OCI-M2 (cell line): ENCODE results near the gene LRTM1.

ENCODE experiments used
- DNase-seq: peaks from one replicate; lab custom pipeline; 2025; ENCODE audit not compliant: unreplicated experiment; lab: John Stamatoyannopoulos, UW

Gene LRTM1

GRCh38 chr3:54940971-54941370, 13.1 kb upstream of the LRTM1 start:
- no peak for DNase-seq

- DNase-seq, result no peak
Measured at GRCh38 chr3:54939557-54940300, 11.9 kb upstream of the LRTM1 start.

- no peak for DNase-seq
Measured at GRCh38 chr3:54936561-54936960, 8.7 kb upstream of the LRTM1 start.

GRCh38 chr3:54935869-54936268, 8.0 kb upstream of the LRTM1 start:
- DNase-seq, result no peak

DNA sequence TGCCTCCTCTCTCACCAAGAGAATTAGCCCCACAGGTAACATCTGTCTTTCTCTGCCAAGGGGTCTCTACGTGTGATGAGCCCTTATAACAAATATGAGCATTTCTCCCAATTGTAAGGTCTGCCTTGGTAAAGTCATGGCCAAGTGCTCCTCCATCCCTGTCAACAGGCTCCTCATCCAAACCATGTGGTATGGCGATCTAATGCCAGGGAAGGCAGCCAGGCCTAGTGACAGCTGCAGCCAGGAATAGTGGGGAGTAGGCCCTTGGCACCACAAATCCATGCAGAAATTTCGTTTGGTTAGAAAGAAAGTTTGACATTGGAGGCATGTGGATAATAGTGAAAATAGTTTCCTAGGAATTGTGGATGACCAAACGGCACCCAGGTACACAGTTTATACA, 4.7 kb upstream of the LRTM1 start:
- no peak for DNase-seq

- DNase-seq, result no peak
Measured at GRCh38 chr3:54931182-54931581, 3.3 kb upstream of the LRTM1 start.

- DNase-seq, result no peak
Measured at GRCh38 chr3:54918516-54918915, 9.3 kb downstream of the LRTM1 start.

DNA sequence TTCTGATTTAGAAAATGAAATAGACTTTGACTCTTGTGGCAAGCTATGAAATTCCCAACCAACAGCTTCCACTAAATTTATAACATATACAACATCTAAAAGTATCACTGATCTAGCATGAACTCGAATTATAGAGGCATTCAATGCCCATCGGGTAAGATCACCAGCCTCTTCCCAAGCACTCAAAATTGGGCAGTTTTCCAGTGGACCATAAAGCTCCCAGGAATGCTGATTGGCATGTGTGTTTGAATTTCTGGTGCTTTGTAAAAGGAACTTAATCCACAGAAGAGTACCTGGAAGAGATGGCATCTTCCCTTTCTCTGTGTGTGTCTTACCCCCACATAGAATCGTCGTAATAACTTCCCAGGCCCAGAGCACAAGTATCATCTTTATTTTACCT, 10.0 kb downstream of the LRTM1 start:
- no peak for DNase-seq

DNA sequence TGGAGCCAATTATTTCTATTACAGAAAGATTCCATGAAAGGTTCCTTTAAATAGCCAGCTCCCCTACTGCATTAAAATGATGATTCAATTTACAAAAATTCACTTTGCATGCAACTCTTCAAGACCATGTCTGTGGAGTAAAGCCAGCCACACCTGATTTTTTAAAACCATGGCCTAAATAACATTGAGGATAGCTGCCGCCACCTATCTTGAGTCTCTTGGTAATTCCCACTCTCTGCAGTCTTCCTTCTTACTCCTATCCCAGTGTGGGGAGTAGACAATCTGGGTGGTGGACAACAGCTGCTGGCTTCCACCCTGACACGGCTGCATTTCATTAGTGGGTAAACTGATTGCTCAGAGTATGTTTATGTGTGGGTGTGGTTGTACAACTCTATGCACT, 10.7 kb downstream of the LRTM1 start:
- DNase-seq, result no peak

GRCh38 chr3:54916732-54917131, 11.1 kb downstream of the LRTM1 start:
- DNase-seq, result no peak

DNA sequence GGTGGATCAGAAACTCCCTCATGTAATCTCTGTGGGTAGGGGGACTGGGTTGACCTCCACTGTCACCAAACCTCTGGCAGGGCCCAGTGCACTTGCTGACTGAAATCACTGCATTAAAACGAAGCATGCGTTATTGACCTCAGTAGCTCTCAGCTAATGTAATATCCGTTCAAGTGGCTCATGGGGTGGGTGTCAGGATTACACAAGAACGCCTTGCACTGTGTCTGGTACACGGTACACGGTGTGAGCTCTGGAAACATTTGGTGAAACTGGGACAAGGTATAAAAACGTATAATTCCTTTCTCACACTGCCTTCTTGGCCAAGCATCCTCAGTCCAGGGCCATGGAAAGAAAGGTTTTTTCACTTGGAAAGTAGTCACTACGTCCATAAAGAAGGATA, 11.9 kb downstream of the LRTM1 start:
- no peak for DNase-seq

GRCh38 chr3:54915181-54915580, 12.7 kb downstream of the LRTM1 start:
- DNase-seq, result no peak

DNA sequence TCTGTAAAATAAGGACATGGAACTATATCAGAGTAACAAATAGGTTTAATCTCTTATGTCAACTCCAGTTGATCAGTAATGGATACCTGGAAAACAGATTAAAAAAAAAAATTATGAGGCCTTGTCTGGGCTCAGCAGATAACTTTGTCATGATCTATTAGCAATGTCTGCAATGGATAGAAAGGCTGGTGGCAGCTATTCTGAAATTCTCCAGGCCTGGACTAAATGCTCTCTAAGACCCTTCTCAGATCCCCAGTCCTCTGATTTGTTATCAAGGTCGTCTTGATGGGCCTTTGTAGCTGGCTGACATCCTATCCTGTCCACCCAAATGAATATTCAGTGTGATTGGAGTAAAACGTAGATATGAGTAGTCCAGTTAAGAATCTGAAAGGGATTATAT, 13.7 kb downstream of the LRTM1 start:
- DNase-seq, result no peak

GRCh38 chr3:54909191-54909590, 18.7 kb downstream of the LRTM1 start:
- no peak for DNase-seq

DNA sequence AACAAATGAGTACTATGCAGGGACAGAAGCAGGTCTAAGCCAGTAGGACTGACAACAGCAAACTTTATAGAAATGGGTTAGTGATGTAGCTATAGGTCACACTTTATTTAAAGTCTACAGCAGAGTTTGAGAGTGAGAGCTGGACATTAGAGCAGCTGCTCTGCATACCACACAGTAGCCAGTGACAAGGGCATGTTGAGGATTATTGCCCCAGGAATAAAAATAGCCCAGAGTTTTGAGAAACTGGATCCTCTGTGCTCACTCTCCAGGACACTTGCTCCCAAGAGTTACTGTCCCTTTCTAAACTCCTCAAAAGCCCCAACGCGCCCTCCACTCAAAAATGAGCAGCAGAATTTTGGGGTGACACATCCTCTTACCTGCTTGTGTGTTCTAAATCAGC, 21.1 kb downstream of the LRTM1 start:
- no peak for DNase-seq

DNA sequence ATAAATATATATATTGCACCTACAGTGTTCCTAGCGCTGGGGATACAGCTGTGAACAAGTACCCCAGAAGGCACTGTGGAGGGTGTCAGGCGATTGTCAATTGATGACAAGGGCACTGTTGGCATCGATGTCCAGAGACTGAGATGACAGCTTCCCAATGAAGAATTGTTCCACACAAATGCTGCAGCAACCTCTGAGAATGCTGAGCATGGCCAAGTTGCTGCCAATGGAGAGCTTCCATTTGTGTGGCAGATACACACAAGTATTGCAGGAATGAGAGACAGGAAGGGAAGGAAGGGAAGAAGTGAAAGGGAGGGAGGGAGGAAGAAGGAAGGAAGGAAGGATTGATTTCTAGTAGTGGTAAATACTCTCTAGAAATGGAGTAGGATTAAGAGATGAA, 21.9 kb downstream of the LRTM1 start:
- no peak for DNase-seq

GRCh38 chr3:54905261-54905888, 22.5 kb downstream of the LRTM1 start:
- no peak for DNase-seq

DNA sequence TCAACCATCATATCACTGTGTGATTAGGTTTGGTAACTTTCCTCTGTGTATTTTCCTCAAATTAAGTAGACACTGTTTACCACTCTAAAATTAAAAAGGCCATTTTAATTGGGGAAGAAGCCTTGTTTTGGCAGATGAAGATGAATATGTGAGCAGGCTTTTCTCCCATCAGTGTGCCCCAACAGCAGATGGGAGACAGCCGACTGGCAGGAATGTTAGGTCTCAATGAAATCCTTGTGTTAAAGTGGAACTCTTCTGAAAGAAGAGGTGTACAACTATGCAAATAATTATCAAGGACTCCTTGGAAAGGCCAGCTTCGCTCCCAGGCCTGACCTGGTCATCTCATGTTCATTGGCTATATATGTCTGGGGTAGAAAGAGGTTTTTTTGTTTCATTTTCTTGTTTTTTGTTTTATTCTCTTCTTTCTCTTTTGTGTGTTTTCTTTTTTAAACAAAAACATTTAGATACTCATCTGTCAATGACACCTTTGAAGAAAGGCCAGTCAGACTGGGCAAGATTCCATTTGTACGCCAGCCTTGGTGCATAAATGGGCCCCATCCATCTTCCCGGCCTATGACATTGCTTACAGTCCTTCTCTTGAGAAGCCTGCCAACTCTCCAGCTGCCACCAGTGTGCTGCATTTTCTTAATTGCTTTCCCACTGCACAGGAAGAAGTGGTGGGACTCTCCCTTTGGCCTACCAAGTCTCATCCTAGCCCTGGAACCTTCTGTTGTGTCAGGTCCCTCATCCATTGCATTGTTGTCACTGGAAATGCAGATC, 25.8 kb downstream of the LRTM1 start:
- no peak for DNase-seq

DNA sequence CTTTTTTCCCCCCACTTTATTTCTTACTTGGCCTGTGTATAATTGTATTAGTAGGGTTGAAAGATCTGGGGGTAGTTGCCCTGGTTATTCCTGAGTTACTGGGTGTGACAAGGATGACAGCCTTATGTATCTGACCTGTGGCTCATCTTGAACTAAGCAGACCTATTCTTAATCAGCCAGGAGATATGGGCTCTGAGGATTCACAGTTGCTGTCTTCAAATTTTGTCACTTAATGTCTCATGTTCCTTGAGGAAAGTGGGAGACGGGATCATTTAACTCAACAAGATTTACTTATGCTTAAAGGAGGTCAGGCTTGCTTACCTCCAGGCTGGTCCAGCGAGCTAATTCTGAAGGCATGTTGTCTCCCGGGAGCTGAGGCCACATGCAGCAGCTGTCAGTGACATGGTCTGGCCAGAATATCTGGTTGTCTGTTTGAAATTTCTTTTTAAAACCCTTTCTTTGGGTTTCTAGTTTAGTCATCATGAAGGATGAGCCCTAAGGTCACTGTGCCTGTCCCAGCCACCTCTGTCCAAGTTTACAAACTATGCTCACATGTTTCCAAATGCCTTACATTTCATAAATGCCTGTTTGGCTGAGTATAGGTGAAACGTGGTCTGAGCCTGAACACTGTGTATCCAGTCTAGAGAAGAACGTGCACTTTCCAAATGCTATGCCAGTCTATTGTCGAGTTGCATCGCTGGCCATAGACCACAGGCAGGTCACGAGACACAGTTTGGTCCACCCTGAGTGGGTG, 26.8 kb downstream of the LRTM1 start:
- no peak for DNase-seq

GRCh38 chr3:54899273-54899672, 28.6 kb downstream of the LRTM1 start:
- no peak for DNase-seq

DNA sequence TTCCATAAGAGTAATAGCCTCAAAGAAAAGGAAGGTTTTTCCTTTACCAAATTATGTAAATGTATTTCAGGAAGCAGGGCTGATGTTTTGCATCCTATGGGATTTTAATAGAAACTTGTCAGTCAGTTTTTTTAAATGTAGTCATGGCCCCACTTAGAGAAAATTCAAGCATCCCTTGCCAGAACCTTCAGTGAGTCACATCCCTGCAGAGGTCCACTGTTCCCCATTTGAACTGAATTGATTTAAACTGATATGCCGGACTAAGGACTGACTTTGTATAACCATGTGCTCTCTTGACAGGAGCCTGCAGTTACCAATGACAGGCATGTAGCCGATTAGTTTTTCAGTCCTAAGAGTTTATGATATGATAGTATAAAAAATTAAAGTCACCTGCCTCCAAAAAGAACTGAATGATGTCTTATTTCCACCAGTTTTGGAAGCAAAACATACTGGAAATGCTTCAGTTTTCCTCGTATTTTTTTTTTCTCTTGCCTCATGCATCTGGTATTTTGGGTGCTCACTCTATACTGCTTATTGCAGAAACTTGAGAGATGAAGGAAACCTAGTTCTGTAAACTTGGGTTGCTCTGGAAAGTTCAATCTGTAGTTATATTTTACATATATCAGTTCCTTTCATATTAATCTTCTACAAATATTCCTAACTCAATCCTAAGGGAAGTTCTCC, 30.7 kb downstream of the LRTM1 start:
- no peak for DNase-seq
